HEK293T (cell line): ENCODE results near the gene TBC1D22A.

Source experiments
- CTCF ChIA-PET: fragments of 350-600 bp; formaldehyde crosslinking; extraction: SDS; loops from one replicate; lab custom pipeline; 2021; ENCODE audit warnings: antibody characterized with exemption, inconsistent platforms; lab: Yijun Ruan, JAX
- POLR2A ChIA-PET: fragments of 350-600 bp; formaldehyde crosslinking; extraction: SDS; loops from one replicate; lab custom pipeline; 2020; ENCODE audit warnings: antibody characterized with exemption, inconsistent platforms; lab: Yijun Ruan, JAX
- DNase-seq: peaks from one replicate; pipeline ENCODE4 v3.0.0; 2012; ENCODE audit warnings: mixed read lengths; ENCODE audit errors: extremely low spot score
- ARNT ChIP-seq: fragments of 450-650 bp; IDR thresholded peaks from 2 replicates; pipeline ENCODE4 v1.6.1; 2017; ENCODE audit warnings: mild to moderate bottlenecking
- BHLHE40 ChIP-seq: fragments of 450-650 bp; IDR thresholded peaks from 2 replicates; pipeline ENCODE4 v1.6.1; 2016; ENCODE audit warnings: mild to moderate bottlenecking, moderate library complexity, borderline replicate concordance
- CTBP1 ChIP-seq: fragments of 450-650 bp; IDR thresholded peaks from 2 replicates; pipeline ENCODE4 v1.6.1; 2016; ENCODE audit warnings: borderline replicate concordance
- ELF4 ChIP-seq: fragments of 450-650 bp; IDR thresholded peaks from 2 replicates; pipeline ENCODE4 v1.6.1; 2017; ENCODE audit warnings: antibody characterized with exemption
- FOXA1 ChIP-seq: fragments of 450-650 bp; IDR thresholded peaks from 2 replicates; pipeline ENCODE4 v1.6.1; 2016; ENCODE audit warnings: mild to moderate bottlenecking
- FOXK2 ChIP-seq: fragments of 450-650 bp; IDR thresholded peaks from 2 replicates; pipeline ENCODE4 v1.6.1; 2016; ENCODE audit warnings: mild to moderate bottlenecking
- FOXM1 ChIP-seq: fragments of 450-650 bp; IDR thresholded peaks from 2 replicates; pipeline ENCODE4 v1.6.1; 2017; ENCODE audit warnings: mild to moderate bottlenecking, borderline replicate concordance
- HDGF ChIP-seq: fragments of 450-650 bp; IDR thresholded peaks from 2 replicates; pipeline ENCODE4 v1.6.1; 2017; ENCODE audit warnings: antibody characterized with exemption, borderline replicate concordance
- L3MBTL2 ChIP-seq: fragments of 450-650 bp; conservative IDR thresholded peaks from 2 replicates; pipeline ENCODE4 v1.6.1; 2016; ENCODE audit warnings: mild to moderate bottlenecking
- LEF1 ChIP-seq: fragments of 450-650 bp; IDR thresholded peaks from 2 replicates; pipeline ENCODE4 v1.6.1; 2017; ENCODE audit warnings: mild to moderate bottlenecking, borderline replicate concordance
- NFRKB ChIP-seq: fragments of 450-650 bp; IDR thresholded peaks from 2 replicates; pipeline ENCODE4 v1.6.1; 2016; ENCODE audit warnings: mild to moderate bottlenecking, moderate library complexity
- PKNOX1 ChIP-seq: fragments of 450-650 bp; IDR thresholded peaks from 2 replicates; pipeline ENCODE4 v1.6.1; 2016
- SP1 ChIP-seq: fragments of 450-650 bp; IDR thresholded peaks from 2 replicates; pipeline ENCODE4 v1.6.1; 2017
- SUZ12 ChIP-seq: fragments of 450-650 bp; IDR thresholded peaks from 2 replicates; pipeline ENCODE4 v1.6.1; 2016; ENCODE audit warnings: mild to moderate bottlenecking
- TARDBP ChIP-seq: fragments of 450-650 bp; IDR thresholded peaks from 2 replicates; pipeline ENCODE4 v1.6.1; 2016
- ZNF384 ChIP-seq: fragments of 450-650 bp; IDR thresholded peaks from 2 replicates; pipeline ENCODE4 v1.6.1; 2016

The TBC1D22A gene

DNA sequence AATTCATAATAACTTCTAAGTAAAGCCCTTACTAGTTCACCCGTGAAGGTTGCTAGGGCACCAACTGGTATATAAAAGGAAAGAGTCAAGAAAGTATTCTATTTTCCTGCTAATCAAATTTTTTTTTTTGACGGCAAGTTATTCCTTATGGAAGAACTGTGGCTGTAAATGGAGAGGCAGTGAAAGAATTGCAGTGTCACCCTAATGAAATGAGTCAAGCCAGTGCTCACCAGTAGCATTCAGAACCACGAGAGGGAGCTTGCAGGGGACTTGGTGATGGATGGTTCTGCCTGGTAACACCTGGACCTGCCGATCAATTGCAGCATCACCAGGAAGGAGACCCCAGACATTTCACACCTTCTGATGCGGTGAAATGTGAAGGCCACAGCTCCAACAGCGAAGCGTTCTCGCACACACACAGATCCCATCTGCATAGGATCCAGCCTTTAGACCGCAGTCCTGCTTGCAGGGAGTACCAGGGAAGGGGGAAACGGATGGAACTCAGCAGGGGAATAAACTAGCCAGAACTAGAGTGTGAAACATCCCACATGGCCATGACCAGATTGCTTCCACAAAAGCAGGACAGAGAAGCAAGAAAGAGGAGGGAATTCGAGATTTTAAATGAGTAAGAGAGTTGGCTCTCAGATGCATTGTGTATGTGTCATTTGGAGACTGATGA, 326.2 kb downstream of the TBC1D22A start:
- POLR2A ChIA-PET, result no interaction called here
- CTCF ChIA-PET, result no interaction called here
- TF ChIP-seq SP1, result no peak
- no peak for DNase-seq

- POLR2A ChIA-PET, result no interaction called here
- CTCF ChIA-PET, result no interaction called here
- TF ChIP-seq HDGF, result no peak
- no peak for TF ChIP-seq LEF1
- no peak for TF ChIP-seq FOXA1
- TF ChIP-seq ZNF384, result no peak
- TF ChIP-seq ELF4, result no peak
- TF ChIP-seq CTBP1, result no peak
- TF ChIP-seq NFRKB, result no peak
- no peak for TF ChIP-seq TARDBP
- no peak for TF ChIP-seq PKNOX1
- no peak for TF ChIP-seq L3MBTL2
- TF ChIP-seq SUZ12, result no peak
- DNase-seq, result no peak
These were observed 326.9 kb downstream of the TBC1D22A start for GRCh38 chr22:47089374-47089773.

- POLR2A ChIA-PET, result no interaction called here
- DNase-seq, result no peak
- CTCF ChIA-PET, result no interaction called here
- TF ChIP-seq LEF1 (no peak), TARDBP (no peak)
These were observed 327.5 kb downstream of the TBC1D22A start for GRCh38 chr22:47089796-47090460.

- no peak for DNase-seq
- no peak for TF ChIP-seq PKNOX1
- no peak for TF ChIP-seq L3MBTL2
- TF ChIP-seq ZNF384, result no peak
- no peak for TF ChIP-seq NFRKB
- TF ChIP-seq LEF1, result no peak
- no peak for TF ChIP-seq FOXM1
- no peak for TF ChIP-seq ELF4
- TF ChIP-seq CTBP1, result no peak
- no peak for TF ChIP-seq FOXA1
- TF ChIP-seq SP1, result no peak
- no peak for TF ChIP-seq HDGF
- TF ChIP-seq TARDBP, result no peak
- no peak for TF ChIP-seq SUZ12
- TF ChIP-seq ARNT, result no peak
- POLR2A ChIA-PET, result no interaction called here
- CTCF ChIA-PET, result no interaction called here
These were observed 328.3 kb downstream of the TBC1D22A start for GRCh38 chr22:47090591-47091245.

DNA sequence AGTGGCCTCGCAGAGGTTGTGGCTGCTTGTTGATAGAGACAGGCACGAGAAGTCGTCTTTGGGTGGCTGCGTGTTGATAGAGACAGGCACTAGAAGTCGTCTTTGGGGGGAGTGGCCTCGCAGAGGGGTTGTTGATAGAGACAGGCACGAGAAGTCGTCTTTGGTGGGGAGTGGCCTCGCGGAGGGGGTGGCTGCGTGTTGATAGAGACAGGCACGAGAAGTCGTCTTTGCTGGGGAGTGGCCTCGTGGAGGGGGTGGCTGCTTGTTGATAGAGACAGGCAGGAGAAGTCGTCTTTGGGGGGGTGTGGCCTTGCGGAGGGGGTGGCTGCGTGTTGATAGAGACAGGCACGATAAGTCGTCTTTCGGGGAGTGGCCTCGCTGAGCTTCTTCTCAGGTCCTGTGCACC, 328.8 kb downstream of the TBC1D22A start:
- ChIA-PET POLR2A (no interaction called here), CTCF (no interaction called here)
- TF ChIP-seq ELF4, result no peak
- no peak for TF ChIP-seq BHLHE40
- TF ChIP-seq NFRKB, result no peak
- no peak for TF ChIP-seq L3MBTL2
- TF ChIP-seq FOXM1, result no peak
- no peak for TF ChIP-seq ZNF384
- TF ChIP-seq HDGF, result no peak
- no peak for DNase-seq

GRCh38 chr22:47091921-47092700, 329.7 kb downstream of the TBC1D22A start:
- POLR2A ChIA-PET, result no interaction called here
- CTCF ChIA-PET, result no interaction called here
- TF ChIP-seq PKNOX1 (no peak), ARNT (no peak), SUZ12 (no peak), BHLHE40 (no peak), CTBP1 (no peak), NFRKB (no peak), ZNF384 (no peak), L3MBTL2 (no peak), FOXK2 (no peak), SP1 (no peak), FOXM1 (no peak), LEF1 (no peak), HDGF (no peak), TARDBP (no peak), ELF4 (no peak), FOXA1 (no peak)
- DNase-seq, result no peak
